ENCODE results near the gene RFC5.

Gene RFC5

GRCh38 chr12:118052324-118053070, 36.0 kb downstream of the RFC5 start:
- Mint-ChIP-seq H3K9me3 (no peaks in the 10 kb centered on the region), H3K4me1 (peaks cover 10% of the 10 kb centered on the region), H3K36me3 (peaks cover 31% of the 10 kb centered on the region), H3K27ac (no peak overlapping the region), H3K4me3 (no peak overlapping the region), H3K27me3 (no peaks in the 10 kb centered on the region)
- CTCF ChIA-PET = interaction anchor here (1.2 kb wide), 1 partner anchor 20 kb away, joined by 5 read pairs; no protein-coding TSS in a partner anchor
- no peak for DNase-seq

GRCh38 chr12:118053071-118053985, 36.8 kb downstream of the RFC5 start:
- Mint-ChIP-seq H3K4me3 (no peak overlapping the region), H3K27me3 (no peaks in the 10 kb centered on the region), H3K4me1 (peaks cover 10% of the 10 kb centered on the region), H3K27ac (no peak overlapping the region), H3K9me3 (no peaks in the 10 kb centered on the region), H3K36me3 (peaks cover 33% of the 10 kb centered on the region)
- no peak for DNase-seq
- CTCF ChIA-PET = interaction anchor here (1.2 to 1.7 kb wide), 2 partner anchors 10 to 21 kb away, joined by 5 read pairs; no protein-coding TSS in a partner anchor

GRCh38 chr12:118055144-118055557, 38.6 kb downstream of the RFC5 start:
- H3K36me3 Mint-ChIP-seq = peaks cover 24% of the 10 kb centered on the region
- peaks cover 23% of the 10 kb centered on the region for H3K4me1 Mint-ChIP-seq
- H3K4me3 Mint-ChIP-seq = no peak overlapping the region
- H3K27ac Mint-ChIP-seq = no peak overlapping the region
- CTCF ChIA-PET = interaction anchor here (0.6 to 3.2 kb wide), 7 partner anchors 8 to 301 kb away, joined by 3 to 14 read pairs (median 5); partner anchors contain the start of gene RFC5
- no peaks in the 10 kb centered on the region for H3K27me3 Mint-ChIP-seq
- peak; percentile 82 for DNase-seq
- H3K9me3 Mint-ChIP-seq = no peaks in the 10 kb centered on the region

- Mint-ChIP-seq H3K36me3 (peaks cover 20% of the 10 kb centered on the region), H3K4me1 (peaks cover 25% of the 10 kb centered on the region), H3K27me3 (no peaks in the 10 kb centered on the region), H3K9me3 (no peaks in the 10 kb centered on the region), H3K4me3 (no peak overlapping the region), H3K27ac (no peak overlapping the region)
- CTCF ChIA-PET = interaction anchor here (0.6 to 3.2 kb wide), 7 partner anchors 9 to 321 kb away, joined by 3 to 14 read pairs (median 3); no protein-coding TSS in a partner anchor
- DNase-seq = no peak
Observed at GRCh38 chr12:118055865-118056773, 39.6 kb downstream of the RFC5 start.

GRCh38 chr12:118058227-118058626, 41.7 kb downstream of the RFC5 start:
- Mint-ChIP-seq H3K9me3 (no peaks in the 10 kb centered on the region), H3K4me3 (no peak overlapping the region), H3K27me3 (no peaks in the 10 kb centered on the region), H3K36me3 (peaks cover 8% of the 10 kb centered on the region), H3K27ac (no peak overlapping the region), H3K4me1 (peaks cover 34% of the 10 kb centered on the region)
- CTCF ChIA-PET = interaction anchor here (0.8 to 3.2 kb wide), 2 partner anchors 10 to 184 kb away, joined by 3 to 14 read pairs; no protein-coding TSS in a partner anchor
- no peak for DNase-seq

GRCh38 chr12:118058881-118059280, 42.4 kb downstream of the RFC5 start:
- H3K27ac Mint-ChIP-seq = peak overlapping the region; percentile 80
- DNase-seq = no peak
- peaks cover 7% of the 10 kb centered on the region for H3K36me3 Mint-ChIP-seq
- H3K9me3 Mint-ChIP-seq = no peaks in the 10 kb centered on the region
- peaks cover 40% of the 10 kb centered on the region for H3K4me1 Mint-ChIP-seq
- H3K4me3 Mint-ChIP-seq = peak overlapping the region; percentile 82
- CTCF ChIA-PET = interaction anchor here (0.8 kb wide), 1 partner anchor 9 kb away, joined by 3 read pairs; no protein-coding TSS in a partner anchor
- no peaks in the 10 kb centered on the region for H3K27me3 Mint-ChIP-seq

- DNase-seq = no peak
- Mint-ChIP-seq H3K9me3 (no peaks in the 10 kb centered on the region), H3K36me3 (peaks cover 7% of the 10 kb centered on the region), H3K4me3 (peak overlapping the region; percentile 82), H3K27me3 (no peaks in the 10 kb centered on the region), H3K27ac (peak overlapping the region; percentile 80), H3K4me1 (peaks cover 47% of the 10 kb centered on the region)
- CTCF ChIA-PET = no interaction called here
Observed at GRCh38 chr12:118059341-118060191, 43.1 kb downstream of the RFC5 start.

GRCh38 chr12:118060301-118061010, 44.0 kb downstream of the RFC5 start:
- Mint-ChIP-seq H3K27ac (peak overlapping the region; percentile 80), H3K4me3 (peak overlapping the region; percentile 82), H3K4me1 (peaks cover 53% of the 10 kb centered on the region), H3K27me3 (no peaks in the 10 kb centered on the region), H3K9me3 (no peaks in the 10 kb centered on the region), H3K36me3 (peaks cover 5% of the 10 kb centered on the region)
- DNase-seq = peak; percentile 64
- CTCF ChIA-PET = no interaction called here

- Mint-ChIP-seq H3K4me3 (peak within 1 kb of the TSS; percentile 96), H3K27ac (peak within 1 kb of the TSS; percentile 92), H3K9me3 (no peaks in the 10 kb centered on the region), H3K27me3 (peaks cover 5% of the 10 kb centered on the region), H3K4me1 (peaks cover 56% of the 10 kb centered on the region), H3K36me3 (peaks cover 6% of the 10 kb centered on the region)
- CTCF ChIA-PET = no interaction called here
- DNase-seq = peak; percentile 77
Observed at GRCh38 chr12:118061011-118061872, 44.7 kb downstream of the RFC5 start, which contains the start of gene WSB2. Gene WSB2 (minus strand): TSS chr12:118061179. CDS start chr12:118061048, 131 bp downstream.

- H3K27me3 Mint-ChIP-seq = peaks cover 14% of the 10 kb centered on the region
- H3K4me1 Mint-ChIP-seq = peaks cover 64% of the 10 kb centered on the region
- CTCF ChIA-PET = interaction anchor here (0.8 kb wide), 1 partner anchor 314 kb away, joined by 4 read pairs; the partner anchor contains the start of gene SUDS3
- H3K4me3 Mint-ChIP-seq = peak overlapping the region; percentile 96
- peak overlapping the region; percentile 92 for H3K27ac Mint-ChIP-seq
- no peaks in the 10 kb centered on the region for H3K9me3 Mint-ChIP-seq
- DNase-seq = peak; percentile 37
- peaks cover 6% of the 10 kb centered on the region for H3K36me3 Mint-ChIP-seq
Observed at GRCh38 chr12:118061873-118062843, 45.7 kb downstream of the RFC5 start.
